Activated CD8-positive, alpha-beta memory T cell treated with anti-CD3 and anti-CD28 coated beads, Interleukin-2, amount 50 U/mL, for 4 hours (primary cell): Measurements from ENCODE around the gene CEMIP.

ENCODE experiments used
- DNase-seq: peaks from one replicate; pipeline ENCODE4 v3.0.0-alpha.2; 2020

CEMIP gene

GRCh38 chr15:80789296-80789695 is 10.1 kb downstream of the CEMIP start:
- DNase-seq, result no peak

GRCh38 chr15:80789796-80790195 is 10.6 kb downstream of the CEMIP start:
- DNase-seq, result no peak

GRCh38 chr15:80790236-80790635 is 11.1 kb downstream of the CEMIP start:
- no peak for DNase-seq

GRCh38 chr15:80791004-80791403 is 11.8 kb downstream of the CEMIP start:
- no peak for DNase-seq

- DNase-seq, result no peak
Observed at GRCh38 chr15:80796407-80796806, 17.2 kb downstream of the CEMIP start.

GRCh38 chr15:80798911-80799310 is 19.7 kb downstream of the CEMIP start:
- no peak for DNase-seq

- no peak for DNase-seq
Observed at GRCh38 chr15:80800067-80800466, 20.9 kb downstream of the CEMIP start.

GRCh38 chr15:80801891-80802680 is 22.9 kb downstream of the CEMIP start:
- no peak for DNase-seq

GRCh38 chr15:80803580-80804525 is 24.7 kb downstream of the CEMIP start:
- DNase-seq, result no peak

- no peak for DNase-seq
Observed at GRCh38 chr15:80804970-80805495, 25.9 kb downstream of the CEMIP start.

GRCh38 chr15:80811781-80812315 is 32.7 kb downstream of the CEMIP start:
- DNase-seq, result no peak

GRCh38 chr15:80815106-80815505 is 35.9 kb downstream of the CEMIP start:
- DNase-seq, result no peak

- no peak for DNase-seq
Observed at GRCh38 chr15:80816049-80816653, 37.0 kb downstream of the CEMIP start.

GRCh38 chr15:80816936-80817335 is 37.8 kb downstream of the CEMIP start:
- no peak for DNase-seq

- no peak for DNase-seq
Observed at GRCh38 chr15:80817901-80818300, 38.7 kb downstream of the CEMIP start.

GRCh38 chr15:80819001-80819400 is 39.8 kb downstream of the CEMIP start:
- no peak for DNase-seq

GRCh38 chr15:80820092-80820491 is 40.9 kb downstream of the CEMIP start:
- no peak for DNase-seq

GRCh38 chr15:80822256-80822655 is 43.1 kb downstream of the CEMIP start:
- DNase-seq, result no peak

- no peak for DNase-seq
Observed at GRCh38 chr15:80822676-80823075, 43.5 kb downstream of the CEMIP start.

GRCh38 chr15:80823120-80823519 is 44.0 kb downstream of the CEMIP start:
- DNase-seq, result no peak

GRCh38 chr15:80823995-80824394 is 44.8 kb downstream of the CEMIP start:
- no peak for DNase-seq

GRCh38 chr15:80825361-80826030 is 46.3 kb downstream of the CEMIP start:
- DNase-seq, result no peak
